Measurements from ENCODE around the gene RXFP3.

The RXFP3 gene

DNA sequence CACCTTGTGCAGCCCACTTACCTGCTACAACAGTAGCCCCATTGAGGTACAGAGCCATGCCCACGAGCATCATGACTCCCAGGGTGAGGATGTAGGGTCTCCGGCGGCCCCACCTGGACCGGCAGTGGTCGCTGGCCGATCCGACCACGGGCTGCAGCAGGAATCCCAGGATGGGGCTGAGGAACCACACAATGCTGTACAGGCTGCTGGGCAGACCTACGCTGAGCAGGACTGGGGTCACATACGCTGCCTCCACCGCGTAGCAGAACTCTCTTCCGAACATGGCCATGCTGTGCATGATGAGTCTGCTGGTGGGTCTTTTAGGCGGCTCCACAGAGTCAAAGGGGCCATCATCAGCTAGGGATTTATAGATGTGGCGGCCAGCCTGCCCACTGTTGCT is 48.0 kb downstream of the RXFP3 start:
- TF ChIP-seq, protein P1, sequence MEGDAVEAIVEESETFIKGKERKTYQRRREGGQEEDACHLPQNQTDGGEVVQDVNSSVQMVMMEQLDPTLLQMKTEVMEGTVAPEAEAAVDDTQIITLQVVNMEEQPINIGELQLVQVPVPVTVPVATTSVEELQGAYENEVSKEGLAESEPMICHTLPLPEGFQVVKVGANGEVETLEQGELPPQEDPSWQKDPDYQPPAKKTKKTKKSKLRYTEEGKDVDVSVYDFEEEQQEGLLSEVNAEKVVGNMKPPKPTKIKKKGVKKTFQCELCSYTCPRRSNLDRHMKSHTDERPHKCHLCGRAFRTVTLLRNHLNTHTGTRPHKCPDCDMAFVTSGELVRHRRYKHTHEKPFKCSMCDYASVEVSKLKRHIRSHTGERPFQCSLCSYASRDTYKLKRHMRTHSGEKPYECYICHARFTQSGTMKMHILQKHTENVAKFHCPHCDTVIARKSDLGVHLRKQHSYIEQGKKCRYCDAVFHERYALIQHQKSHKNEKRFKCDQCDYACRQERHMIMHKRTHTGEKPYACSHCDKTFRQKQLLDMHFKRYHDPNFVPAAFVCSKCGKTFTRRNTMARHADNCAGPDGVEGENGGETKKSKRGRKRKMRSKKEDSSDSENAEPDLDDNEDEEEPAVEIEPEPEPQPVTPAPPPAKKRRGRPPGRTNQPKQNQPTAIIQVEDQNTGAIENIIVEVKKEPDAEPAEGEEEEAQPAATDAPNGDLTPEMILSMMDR (IDR thresholded peaks at IDR 0.05; ENCODE audit: low read depth, low read length): no peak
- DNase-seq (ENCODE audit: extremely low read depth, low read depth): no peak

DNA sequence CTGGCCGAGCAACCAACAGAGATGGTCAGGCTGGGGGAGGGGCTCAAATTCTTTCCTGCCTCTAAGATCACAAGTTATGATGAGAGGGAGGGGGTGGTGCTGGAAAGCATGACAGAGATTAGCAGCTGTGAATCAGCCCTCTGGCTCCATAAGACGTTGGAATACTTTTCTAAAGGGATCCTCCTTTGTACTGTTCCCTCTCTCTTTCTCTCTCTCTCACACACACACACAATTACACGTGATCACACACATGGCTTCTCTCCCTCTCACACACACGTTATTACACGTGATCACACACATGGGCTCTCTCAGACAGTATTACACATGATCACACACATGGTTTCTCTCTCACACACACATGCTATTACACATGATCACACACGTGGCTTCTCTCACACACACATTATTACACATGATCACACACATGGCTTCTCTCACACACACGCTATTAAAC is 48.5 kb downstream of the RXFP3 start, which contains the start of gene SLC45A2:
TSS of gene SLC45A2 (minus strand) at position 23 of the 454 bp plus-strand sequence. CDS start 110 bp downstream, outside the sequence.
- TF ChIP-seq, protein P1 (IDR thresholded peaks at IDR 0.05; ENCODE audit: low read depth, low read length): no peak
- no peak for DNase-seq (ENCODE audit: extremely low read depth, low read depth)

DNA sequence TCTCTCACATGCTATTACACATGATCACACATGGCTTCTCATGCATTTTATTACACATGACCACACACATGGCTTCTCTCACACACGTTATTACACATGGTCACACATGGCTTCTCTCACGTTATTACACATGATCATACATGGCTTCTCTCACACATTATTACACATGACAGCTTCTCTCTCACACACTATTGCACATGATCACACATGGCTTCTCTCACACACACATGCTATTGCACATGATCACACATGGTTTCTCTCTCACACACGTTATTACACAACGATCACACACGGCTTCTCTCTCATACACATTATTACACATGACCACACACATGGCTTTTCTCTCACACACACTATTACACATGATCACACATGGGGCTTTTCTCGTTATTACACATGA is 49.3 kb downstream of the RXFP3 start:
- TF ChIP-seq, protein P1 (IDR thresholded peaks at IDR 0.05; ENCODE audit: low read depth, low read length): no peak
- DNase-seq (ENCODE audit: extremely low read depth, low read depth): no peak
